HG02759 (cell line): ENCODE results near the gene AMPD3.
"Not testable (repeated sequence)": the region's sequence is repeated elsewhere in the genome, so short reads cannot be mapped to it uniquely, and the experiment has no call there.

Experiments
- ATAC-seq: cut with Tn5 transposase; IDR thresholded peaks from one replicate; pipeline ENCODE4 v1.9.1; 2021; ENCODE audit warnings: mild to moderate bottlenecking, moderate library complexity; ENCODE audit not compliant: unreplicated experiment

AMPD3 gene

GRCh38 chr11:10436683-10437082 lies 18.4 kb upstream of the AMPD3 start:
- not testable (repeated sequence) for ATAC-seq

GRCh38 chr11:10438458-10438857 lies 16.6 kb upstream of the AMPD3 start:
- ATAC-seq = no peak

- ATAC-seq = no peak
Observed at GRCh38 chr11:10439351-10439750, 15.7 kb upstream of the AMPD3 start.

- ATAC-seq = no peak
Observed at GRCh38 chr11:10439924-10440323, 15.1 kb upstream of the AMPD3 start.

GRCh38 chr11:10440401-10440800 lies 14.7 kb upstream of the AMPD3 start:
- ATAC-seq = no peak

- no peak for ATAC-seq
Observed at GRCh38 chr11:10441091-10441490, 14.0 kb upstream of the AMPD3 start.

- peak; percentile 95 for ATAC-seq
Observed at GRCh38 chr11:10441652-10442503, 13.2 kb upstream of the AMPD3 start.

GRCh38 chr11:10443152-10443551 lies 11.9 kb upstream of the AMPD3 start:
- ATAC-seq = no peak

- ATAC-seq = no peak
Observed at GRCh38 chr11:10443721-10444235, 11.3 kb upstream of the AMPD3 start.

- ATAC-seq = no peak
Observed at GRCh38 chr11:10444725-10445315, 10.2 kb upstream of the AMPD3 start.

- ATAC-seq = no peak
Observed at GRCh38 chr11:10447445-10447844, 7.6 kb upstream of the AMPD3 start.

GRCh38 chr11:10450462-10451425 lies 4.3 kb upstream of the AMPD3 start:
- ATAC-seq = peak; percentile 33

GRCh38 chr11:10451426-10452116 lies 3.5 kb upstream of the AMPD3 start:
- ATAC-seq = no peak

GRCh38 chr11:10452211-10452767 lies 2.8 kb upstream of the AMPD3 start:
- no peak for ATAC-seq

GRCh38 chr11:10453261-10453660 lies 1.8 kb upstream of the AMPD3 start:
- ATAC-seq = no peak

- peak; percentile 60 for ATAC-seq
Observed at GRCh38 chr11:10455637-10456487, 798 bp downstream of the AMPD3 start.

- ATAC-seq = no peak
Observed at GRCh38 chr11:10456519-10456918, 1.5 kb downstream of the AMPD3 start.

- ATAC-seq = no peak
Observed at GRCh38 chr11:10457901-10458300, 2.8 kb downstream of the AMPD3 start.
